GM12891 (cell line): Measurements from ENCODE around the gene BZW2.

ENCODE experiments used
- PAX5 ChIP-seq: IDR thresholded peaks from 2 replicates; pipeline ENCODE4 v1.6.1; 2011; ENCODE audit warnings: low read length, moderate library complexity, mild to moderate bottlenecking; ENCODE audit not compliant: insufficient read depth, severe bottlenecking
- POLR2A ChIP-seq: IDR thresholded peaks from 2 replicates; pipeline ENCODE4 v1.6.1; 2011; ENCODE audit warnings: low read depth, low read length, control low read depth
- POLR2AphosphoS5 ChIP-seq: IDR thresholded peaks from 2 replicates; pipeline ENCODE4 v1.6.1; 2011; ENCODE audit warnings: low read depth, low read length, control low read depth
- SPI1 ChIP-seq: IDR thresholded peaks from 2 replicates; pipeline ENCODE4 v1.6.1; 2011; ENCODE audit warnings: low read depth, low read length, control low read depth
- TAF1 ChIP-seq: IDR thresholded peaks from 2 replicates; pipeline ENCODE4 v1.6.1; 2011; ENCODE audit warnings: low read depth, low read length, control low read depth

DNA sequence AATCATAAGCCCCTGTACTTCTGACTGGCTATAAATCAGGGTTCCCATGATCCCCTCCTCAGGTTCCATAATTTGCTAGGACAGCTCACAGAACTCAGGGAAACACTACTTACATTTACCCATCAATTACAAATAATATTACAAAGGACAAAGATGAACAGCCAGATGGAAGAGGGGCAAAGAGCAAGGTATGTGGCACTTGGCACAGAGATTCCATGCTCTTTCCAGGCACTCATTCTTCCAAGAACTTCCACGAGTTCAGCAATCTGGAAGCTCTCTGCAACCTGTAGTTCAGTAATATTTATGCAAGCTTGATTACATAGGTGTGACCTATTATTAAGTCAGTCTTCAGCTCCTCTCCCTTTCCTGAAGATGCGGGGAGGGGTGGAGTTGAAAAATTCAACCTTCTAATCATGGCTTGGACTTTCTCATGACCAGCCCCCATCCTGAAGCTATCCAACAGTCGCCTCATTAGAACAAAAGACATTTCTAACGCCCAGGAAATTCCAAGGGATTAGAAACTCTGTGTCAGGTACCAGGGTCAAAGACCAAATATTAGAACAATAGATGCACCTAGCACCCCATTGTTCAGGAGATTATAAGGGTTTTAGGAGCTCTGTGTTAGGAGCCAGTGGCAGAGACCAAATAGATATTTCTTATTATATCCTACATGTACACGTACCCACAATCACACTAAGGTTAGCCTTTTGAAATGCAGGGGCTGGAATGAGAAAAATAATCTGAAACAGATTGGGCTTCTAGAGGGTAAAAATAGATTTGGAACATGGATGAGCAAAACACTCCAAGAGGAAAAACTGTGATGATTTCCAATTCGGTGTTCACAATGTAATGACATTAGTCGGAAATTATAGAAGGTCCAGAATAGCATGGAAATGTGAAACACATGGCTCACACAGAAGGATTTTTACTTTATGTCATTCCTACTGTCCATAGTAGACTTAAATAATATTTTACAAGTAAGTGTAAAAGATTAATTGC lies 7.4 kb upstream of the BZW2 start:
- no peak for TF ChIP-seq POLR2AphosphoS5
- TF ChIP-seq POLR2A = no peak
- TF ChIP-seq SPI1 = no peak
- TF ChIP-seq TAF1 = no peak
- no peak for TF ChIP-seq PAX5
